Stomach (tissue), 9 donors: ENCODE measurements around the gene TMEM8B. TPM values are rescaled to one million over a fixed set of nuclear protein-coding genes. Genes with fewer than 3 reads are reported as not detected.

Experiments used
- DNase-seq, 2 donors: peaks; one replicate each; pipeline versions ENCODE4 v3.0.0 to v3.0.0-alpha.2; 2013 to 2019
- H3K27ac ChIP-seq, 5 donors: fragments of 200-600 bp in 4 of 5; sonication (generic) in 4 of 5; one replicate each; pipeline ENCODE4 v1.5.1; 2013 to 2019; ENCODE audit warnings: mild to moderate bottlenecking in 1 of 5, moderate library complexity in 1 of 5
- H3K27me3 ChIP-seq, 3 donors: fragments of 200-600 bp; sonication (generic); one replicate each; pipeline ENCODE4 v1.5.1; 2017 to 2019; ENCODE audit warnings: mixed run types in 1 of 3
- H3K36me3 ChIP-seq, 4 donors: fragments of 200-600 bp; sonication (generic); 1 replicate in 3 of 4; 2 replicates in 1 of 4; pipeline ENCODE4 v1.5.1; 2016 to 2019
- H3K4me1 ChIP-seq, 4 donors: fragments of 200-600 bp; sonication (generic); one replicate each; pipeline ENCODE4 v1.5.1; 2016 to 2019
- H3K4me3 ChIP-seq, 4 donors: fragments of 200-600 bp; sonication (generic) in 3 of 4; one replicate each; pipeline ENCODE4 v1.5.1; 2016 to 2019; ENCODE audit warnings: mild to moderate bottlenecking in 1 of 4
- H3K9me3 ChIP-seq, 4 donors: fragments of 200-600 bp; sonication (generic); one replicate each; pipeline ENCODE4 v1.5.1; 2016 to 2019
- EP300 ChIP-seq: sonication (generic); formaldehyde crosslinking; IDR thresholded peaks from one replicate; pipeline ENCODE4 v1.6.1; 2017; ENCODE audit warnings: antibody characterized with exemption
- POLR2A ChIP-seq, 4 donors: fragments of 450-650 bp; IDR thresholded peaks; one replicate each; pipeline ENCODE4 v1.6.1; 2016; ENCODE audit warnings: antibody characterized with exemption in 4 of 4, control low read depth in 2 of 4, mild to moderate bottlenecking in 1 of 4, moderate library complexity in 1 of 4
- POLR2AphosphoS5 ChIP-seq, 3 donors: sonication (generic); formaldehyde crosslinking; IDR thresholded peaks; one replicate each; pipeline ENCODE4 v1.6.1; 2016; ENCODE audit warnings: antibody characterized with exemption in 3 of 3
- WGBS, 5 donors: extraction: QIAGEN DNeasy Blood & Tissue Kit in 3 of 5; methylation state at CpG; one replicate each; pipeline versions ENCODE4 v1.1.5 to v1.1.7; 2013 to 2018; 5-methylcytosine and 5-hydroxymethylcytosine counted together
- intact Hi-C: fragments of 100-400 bp; cut with DNase I; formaldehyde crosslinking; loops from one replicate; pipeline ENCODE4 v1.15.1; 2023; ENCODE audit warnings: low total_unique reads
- polyA plus RNA-seq, 3 donors: library from polyadenylated mRNA; stranded (reverse); fragments of 200-250 nt; gene quantifications; one replicate each; pipeline ENCODE4 v1.2.3, GENCODE V29; 2013
- total RNA-seq, 5 donors: library from RNA; depleted of rRNA; stranded (reverse); fragments of >200 nt; gene quantifications; one replicate each; pipeline versions ENCODE4 v1.1.0 to v1.2.3, GENCODE V29; 2014 to 2016
- TF ChIP-seq, protein P1 (sequence below), 7 experiments: fragments of 450-650 bp in 4 of 7; fragments of 200-600 bp in 3 of 7; sonication (generic) in 3 of 7; IDR thresholded peaks; one replicate each; pipeline ENCODE4 v1.5.1; 2016 to 2019; ENCODE audit warnings: antibody characterized with exemption in 7 of 7, control low read depth in 2 of 7, mild to moderate bottlenecking in 1 of 7
- donor health status: healthy with polysubstance abuse.
- donor health status: Bipolar disorder and iron deficiency.
- donor health status: healthy.

TMEM8B gene
- total and polyA plus RNA-seq, 8 donors: 4.6 to 81.4 (median 8.1) TPM

DNA sequence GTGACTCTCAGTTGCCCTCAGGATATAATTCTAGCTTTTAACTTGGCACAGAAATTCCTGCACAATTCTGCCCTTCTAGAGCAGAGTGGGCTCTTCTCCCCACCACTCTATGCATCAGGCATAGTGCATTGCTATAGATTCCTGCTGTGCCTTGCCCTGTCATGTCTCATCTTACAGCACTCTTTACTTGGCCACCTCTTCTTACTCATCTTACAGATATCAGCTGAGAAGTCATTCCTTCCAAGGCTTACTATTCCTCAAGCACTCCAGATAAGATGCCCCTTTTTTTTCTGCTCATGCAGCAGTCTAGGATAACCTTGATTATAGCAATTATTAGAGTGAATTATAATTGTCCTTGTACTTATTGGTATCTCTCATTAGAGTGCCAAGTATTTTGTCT, 6.1 kb upstream of the TMEM8B start:
- no peaks in the 10 kb centered on the region for H3K27me3 ChIP-seq
- no peaks in the 10 kb centered on the region for H3K9me3 ChIP-seq
- DNase-seq: no peak
- H3K4me3 ChIP-seq: no peak overlapping the region
- peaks cover 0 to 8% (median 4%) of the 10 kb centered on the region in 4 donors for H3K4me1 ChIP-seq
- H3K36me3 ChIP-seq: no peaks in the 10 kb centered on the region
- TF ChIP-seq POLR2AphosphoS5 (IDR thresholded peaks at IDR 0.05) (no peak), POLR2A (IDR thresholded peaks at IDR 0.05) (no peak), EP300 (no peak)
- TF ChIP-seq, protein P1, sequence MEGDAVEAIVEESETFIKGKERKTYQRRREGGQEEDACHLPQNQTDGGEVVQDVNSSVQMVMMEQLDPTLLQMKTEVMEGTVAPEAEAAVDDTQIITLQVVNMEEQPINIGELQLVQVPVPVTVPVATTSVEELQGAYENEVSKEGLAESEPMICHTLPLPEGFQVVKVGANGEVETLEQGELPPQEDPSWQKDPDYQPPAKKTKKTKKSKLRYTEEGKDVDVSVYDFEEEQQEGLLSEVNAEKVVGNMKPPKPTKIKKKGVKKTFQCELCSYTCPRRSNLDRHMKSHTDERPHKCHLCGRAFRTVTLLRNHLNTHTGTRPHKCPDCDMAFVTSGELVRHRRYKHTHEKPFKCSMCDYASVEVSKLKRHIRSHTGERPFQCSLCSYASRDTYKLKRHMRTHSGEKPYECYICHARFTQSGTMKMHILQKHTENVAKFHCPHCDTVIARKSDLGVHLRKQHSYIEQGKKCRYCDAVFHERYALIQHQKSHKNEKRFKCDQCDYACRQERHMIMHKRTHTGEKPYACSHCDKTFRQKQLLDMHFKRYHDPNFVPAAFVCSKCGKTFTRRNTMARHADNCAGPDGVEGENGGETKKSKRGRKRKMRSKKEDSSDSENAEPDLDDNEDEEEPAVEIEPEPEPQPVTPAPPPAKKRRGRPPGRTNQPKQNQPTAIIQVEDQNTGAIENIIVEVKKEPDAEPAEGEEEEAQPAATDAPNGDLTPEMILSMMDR (IDR thresholded peaks at IDR 0.05): no peak
- no peak overlapping the region for H3K27ac ChIP-seq
- intact Hi-C loops: no loop called here

DNA sequence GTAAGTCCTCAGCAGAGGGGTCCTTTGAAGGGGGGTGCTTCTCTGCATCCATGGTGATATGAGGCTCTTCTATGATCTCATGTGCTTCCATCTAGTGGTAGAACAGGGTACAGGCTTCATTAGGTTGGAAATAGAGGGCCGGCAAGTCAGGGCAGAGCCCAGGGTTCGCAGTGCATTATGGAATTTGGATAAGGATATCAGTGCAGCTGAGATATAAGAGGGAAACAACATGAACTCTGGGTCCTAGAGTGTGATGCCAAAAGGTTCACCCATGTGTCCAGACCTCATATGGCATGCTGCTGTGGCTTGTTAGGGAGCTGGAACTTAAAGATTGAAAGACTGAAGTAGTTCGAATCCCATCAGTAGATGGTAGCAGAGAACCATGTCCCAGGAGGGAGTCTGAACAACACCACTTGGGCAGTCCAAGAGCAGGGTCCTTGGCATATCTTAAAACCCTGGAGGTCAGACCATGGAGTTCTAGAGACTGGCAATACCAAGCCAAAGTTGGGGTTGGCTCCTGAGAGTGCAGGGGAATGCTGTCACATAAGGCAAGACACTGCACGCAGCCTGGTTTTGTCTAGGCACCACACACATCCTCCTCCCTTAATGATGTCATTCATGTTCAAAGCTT, 2.8 kb upstream of the TMEM8B start:
- Histone ChIP-seq H3K4me3 (no peak overlapping the region), H3K27ac (peak overlapping the region in 1 of 5 donors; percentile 100), H3K27me3 (no peaks in the 10 kb centered on the region), H3K4me1 (peaks cover 16 to 33% (median 28%) of the 10 kb centered on the region in 4 donors), H3K36me3 (no peaks in the 10 kb centered on the region), H3K9me3 (no peaks in the 10 kb centered on the region)
- WGBS, 5 donors: 25 to 34% (median 29%) methylated on average over 4 of the region's 4 CpGs
- TF ChIP-seq, protein P1 (IDR thresholded peaks at IDR 0.05): peak in 5 of 7 experiments; percentile 74 to 92 (median 81)
- TF ChIP-seq EP300: no peak
- TF ChIP-seq POLR2A (IDR thresholded peaks at IDR 0.05): no peak
- TF ChIP-seq POLR2AphosphoS5 (IDR thresholded peaks at IDR 0.05): peak in 1 of 3 donors; percentile 32
- intact Hi-C loops: no loop called here
- peak; percentile 45 to 87 for DNase-seq

- no peak for TF ChIP-seq POLR2AphosphoS5 (IDR thresholded peaks at IDR 0.05)
- TF ChIP-seq EP300: no peak
- TF ChIP-seq, protein P1 (IDR thresholded peaks at IDR 0.05): no peak
- TF ChIP-seq POLR2A (IDR thresholded peaks at IDR 0.05): no peak
- intact Hi-C loops: no loop called here
- WGBS, 5 donors: 79 to 90% (median 84%) methylated on average over 3 of the region's 3 CpGs
- DNase-seq: no peak
- Histone ChIP-seq H3K36me3 (no peaks in the 10 kb centered on the region), H3K27ac (peak overlapping the region in 2 of 5 donors; percentile 99 to 100), H3K4me1 (peaks cover 20 to 46% (median 41%) of the 10 kb centered on the region in 4 donors), H3K9me3 (no peaks in the 10 kb centered on the region), H3K4me3 (no peak overlapping the region), H3K27me3 (no peaks in the 10 kb centered on the region)
Measured at GRCh38 chr9:35827486-35827885, 1.5 kb upstream of the TMEM8B start.

DNA sequence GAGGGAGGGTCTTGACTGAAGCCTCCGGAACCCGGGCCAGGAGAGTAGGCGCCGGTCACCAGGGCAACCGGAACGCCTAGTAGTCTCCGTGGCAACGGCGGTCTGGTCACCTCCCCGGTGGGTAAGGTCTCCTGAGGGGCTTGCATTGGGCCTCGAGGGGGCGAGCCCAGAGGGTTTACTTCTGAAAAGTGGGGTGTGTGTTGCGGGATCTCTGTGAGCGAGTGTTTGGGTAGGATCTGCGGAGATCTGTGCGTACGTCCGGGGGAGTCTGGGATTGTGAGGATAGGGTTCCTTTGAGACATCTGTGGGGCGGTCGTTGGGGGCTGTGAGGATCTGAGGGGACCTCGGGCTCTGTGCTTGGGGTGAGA, 328 bp upstream of the TMEM8B start, which contains the start of gene FAM221B:
Gene FAM221B, minus strand, starts transcription at position 17 of the 368 bp plus-strand sequence. CDS start 2,571 bp downstream, outside the sequence.
- peak within 1 kb of the TSS; percentile 95 to 100 (median 98) for H3K27ac ChIP-seq
- H3K36me3 ChIP-seq: no peaks in the 10 kb centered on the region
- WGBS, 5 donors: 0 to 2% (median 1%) methylated on average over 20 to 21 of the region's 21 CpGs
- no peaks in the 10 kb centered on the region for H3K9me3 ChIP-seq
- peak within 1 kb of the TSS; percentile 61 to 90 (median 78) for H3K4me3 ChIP-seq
- intact Hi-C loops: no loop called here
- H3K27me3 ChIP-seq: no peaks in the 10 kb centered on the region
- no peak for TF ChIP-seq EP300
- TF ChIP-seq POLR2AphosphoS5 (IDR thresholded peaks at IDR 0.05): no peak
- TF ChIP-seq POLR2A (IDR thresholded peaks at IDR 0.05): no peak
- TF ChIP-seq, protein P1 (IDR thresholded peaks at IDR 0.05): no peak
- peaks cover 32 to 59% (median 53%) of the 10 kb centered on the region in 4 donors for H3K4me1 ChIP-seq
- DNase-seq: no peak
